HEK293 (cell line): ENCODE measurements around the gene AGO1.
"Not testable (repeated sequence)": the region's sequence is repeated elsewhere in the genome, so short reads cannot be mapped to it uniquely, and the experiment has no call there.

Experiments used
- CTCF ChIA-PET: fragments of 350-600 bp; formaldehyde crosslinking; extraction: SDS; loops from one replicate; lab custom pipeline; 2021; ENCODE audit warnings: antibody characterized with exemption; lab: Yijun Ruan, JAX
- POLR2A ChIA-PET: fragments of 300-600 bp; formaldehyde crosslinking; extraction: SDS; loops from one replicate; lab custom pipeline; 2020; ENCODE audit warnings: antibody characterized with exemption, inconsistent platforms; lab: Yijun Ruan, JAX
- H3K27ac ChIP-seq: fragments of 200-500 bp; sonication (Bioruptor generic); 2 replicates; pipeline ENCODE4 v1.5.1; 2014; ENCODE audit warnings: low read depth, low read length, control low read depth, inconsistent platforms; ENCODE audit errors: extremely low read depth
- H3K36me3 ChIP-seq, 2 experiments: fragments of 200-500 bp in 1 of 2; sonication (Bioruptor generic) in 1 of 2; 1 replicate in 1 of 2; 2 replicates in 1 of 2; pipeline ENCODE4 v1.5.1; 2014 to 2017; ENCODE audit warnings: inconsistent platforms in 2 of 2, low read length in 2 of 2; ENCODE audit not compliant: control insufficient read depth in 2 of 2, insufficient read depth in 1 of 2
- H3K4me1 ChIP-seq: fragments of 200-500 bp; sonication (Bioruptor generic); 2 replicates; pipeline ENCODE4 v1.5.1; 2014; ENCODE audit warnings: mild to moderate bottlenecking, low read length, inconsistent platforms; ENCODE audit not compliant: control insufficient read depth, insufficient read depth
- H3K4me3 ChIP-seq: 2 replicates; pipeline ENCODE4 v1.5.1; 2011; ENCODE audit warnings: low read depth, mild to moderate bottlenecking, control low read depth, low read length, moderate library complexity
- H3K9me3 ChIP-seq: fragments of 200-500 bp; sonication (Bioruptor generic); 2 replicates; pipeline ENCODE4 v1.5.1; 2014; ENCODE audit warnings: low read depth, low read length, inconsistent platforms; ENCODE audit not compliant: control insufficient read depth, insufficient read depth
- HOXD13 ChIP-seq: sonication (generic); formaldehyde crosslinking; IDR thresholded peaks from 2 replicates; pipeline ENCODE4 v1.8.0; 2022; ENCODE audit warnings: missing genetic modification reagents, borderline replicate concordance
- MYNN ChIP-seq: fragments of 450-650 bp; formaldehyde crosslinking; IDR thresholded peaks from 2 replicates; pipeline ENCODE4 v1.5.1; 2016; ENCODE audit warnings: missing biosample characterization, missing genetic modification characterization, borderline replicate concordance
- OVOL3 ChIP-seq: fragments of 450-650 bp; formaldehyde crosslinking; IDR thresholded peaks from 2 replicates; pipeline ENCODE4 v1.5.1; 2016; ENCODE audit warnings: missing biosample characterization, missing genetic modification characterization
- SCRT1 ChIP-seq: fragments of 450-650 bp; formaldehyde crosslinking; IDR thresholded peaks from 2 replicates; pipeline ENCODE4 v1.5.1; 2016; ENCODE audit warnings: missing biosample characterization, missing genetic modification characterization, borderline replicate concordance
- SCRT2 ChIP-seq: fragments of 450-650 bp; formaldehyde crosslinking; IDR thresholded peaks from 2 replicates; pipeline ENCODE4 v1.5.1; 2016; ENCODE audit warnings: missing biosample characterization, missing genetic modification characterization
- TCF7L2 ChIP-seq: IDR thresholded peaks from 2 replicates; pipeline ENCODE4 v1.6.1; 2011; ENCODE audit warnings: low read depth, mild to moderate bottlenecking, inconsistent platforms, low read length, moderate library complexity, borderline replicate concordance
- ZIC2 ChIP-seq: fragments of 450-650 bp; formaldehyde crosslinking; IDR thresholded peaks from 2 replicates; pipeline ENCODE4 v1.5.1; 2016; ENCODE audit warnings: missing biosample characterization, missing genetic modification characterization
- ZNF211 ChIP-seq: fragments of 450-650 bp; formaldehyde crosslinking; IDR thresholded peaks from 2 replicates; pipeline ENCODE4 v1.5.1; 2016; ENCODE audit warnings: low read depth, missing biosample characterization, missing genetic modification characterization
- ZNF24 ChIP-seq: fragments of 450-650 bp; formaldehyde crosslinking; IDR thresholded peaks from 2 replicates; pipeline ENCODE4 v1.5.1; 2016; ENCODE audit warnings: missing biosample characterization, missing genetic modification characterization
- ZNF266 ChIP-seq: fragments of 450-650 bp; formaldehyde crosslinking; IDR thresholded peaks from 2 replicates; pipeline ENCODE4 v1.5.1; 2016; ENCODE audit warnings: missing biosample characterization, missing genetic modification characterization, low read depth
- ZNF324 ChIP-seq: fragments of 450-650 bp; formaldehyde crosslinking; IDR thresholded peaks from 2 replicates; pipeline ENCODE4 v1.5.1; 2016; ENCODE audit warnings: missing biosample characterization, missing genetic modification characterization
- ZNF350 ChIP-seq: fragments of 450-650 bp; formaldehyde crosslinking; IDR thresholded peaks from 2 replicates; pipeline ENCODE4 v1.5.0; 2017; ENCODE audit warnings: missing biosample characterization, mild to moderate bottlenecking, missing genetic modification characterization
- ZNF366 ChIP-seq: fragments of 450-650 bp; formaldehyde crosslinking; conservative IDR thresholded peaks from 2 replicates; pipeline ENCODE4 v1.5.1; 2016; ENCODE audit warnings: missing biosample characterization, missing genetic modification characterization
- ZNF626 ChIP-seq: fragments of 450-650 bp; sonication (Bioruptor Pico); formaldehyde crosslinking; IDR thresholded peaks from 2 replicates; pipeline ENCODE4 v1.5.1; 2018; ENCODE audit warnings: missing biosample characterization, missing genetic modification characterization, inconsistent platforms
- ZNF629 ChIP-seq: fragments of 450-650 bp; formaldehyde crosslinking; IDR thresholded peaks from 2 replicates; pipeline ENCODE4 v1.5.1; 2017; ENCODE audit warnings: missing biosample characterization, missing genetic modification characterization
- ZNF670 ChIP-seq: fragments of 450-650 bp; formaldehyde crosslinking; IDR thresholded peaks from 2 replicates; pipeline ENCODE4 v1.5.1; 2016; ENCODE audit warnings: missing biosample characterization, missing genetic modification characterization, low read depth
- ZNF747 ChIP-seq: fragments of 450-650 bp; formaldehyde crosslinking; IDR thresholded peaks from 2 replicates; pipeline ENCODE4 v1.5.1; 2016; ENCODE audit warnings: missing biosample characterization, missing genetic modification characterization
- ZNF791 ChIP-seq: fragments of 450-650 bp; formaldehyde crosslinking; IDR thresholded peaks from 2 replicates; pipeline ENCODE4 v1.5.1; 2016; ENCODE audit warnings: missing biosample characterization, missing genetic modification characterization
- TF ChIP-seq, protein P1 (sequence below): fragments of 450-650 bp; formaldehyde crosslinking; IDR thresholded peaks from 2 replicates; pipeline ENCODE4 v1.5.1; 2016; ENCODE audit warnings: missing biosample characterization, missing genetic modification characterization
- TF ChIP-seq, protein P2 (sequence below): fragments of 450-650 bp; formaldehyde crosslinking; IDR thresholded peaks from 2 replicates; pipeline ENCODE4 v1.5.1; 2016; ENCODE audit warnings: missing biosample characterization, missing genetic modification characterization
- TF ChIP-seq, protein P3 (sequence below): fragments of 450-650 bp; formaldehyde crosslinking; IDR thresholded peaks from 2 replicates; pipeline ENCODE4 v1.5.1; 2017; ENCODE audit warnings: missing biosample characterization, missing genetic modification characterization
- TF ChIP-seq, protein P4 (sequence below): fragments of 450-650 bp; formaldehyde crosslinking; IDR thresholded peaks from 2 replicates; pipeline ENCODE4 v1.5.1; 2016; ENCODE audit warnings: missing biosample characterization, missing genetic modification characterization

Gene AGO1

DNA sequence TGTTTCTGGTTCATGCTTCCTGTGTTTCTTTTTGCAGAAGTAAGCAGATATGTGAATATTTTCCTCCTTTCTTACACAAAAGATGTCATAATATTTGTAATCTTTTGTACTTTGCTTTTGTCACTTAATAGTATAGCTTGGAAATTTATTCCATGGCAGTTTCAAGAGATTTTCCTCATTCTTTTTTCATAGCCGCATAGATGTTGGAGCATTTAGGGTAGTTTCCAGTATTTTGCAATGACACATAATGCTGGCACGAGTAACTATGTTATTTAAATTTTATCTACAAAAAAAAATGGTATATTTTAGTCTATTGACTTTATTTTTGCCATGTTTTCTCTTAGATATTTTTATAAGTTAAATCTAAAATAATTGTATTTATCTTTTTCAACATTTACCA, 88.6 kb downstream of the AGO1 start:
- ChIA-PET CTCF (no interaction called here), POLR2A (no interaction called here)
- no peak overlapping the region for H3K4me3 ChIP-seq

DNA sequence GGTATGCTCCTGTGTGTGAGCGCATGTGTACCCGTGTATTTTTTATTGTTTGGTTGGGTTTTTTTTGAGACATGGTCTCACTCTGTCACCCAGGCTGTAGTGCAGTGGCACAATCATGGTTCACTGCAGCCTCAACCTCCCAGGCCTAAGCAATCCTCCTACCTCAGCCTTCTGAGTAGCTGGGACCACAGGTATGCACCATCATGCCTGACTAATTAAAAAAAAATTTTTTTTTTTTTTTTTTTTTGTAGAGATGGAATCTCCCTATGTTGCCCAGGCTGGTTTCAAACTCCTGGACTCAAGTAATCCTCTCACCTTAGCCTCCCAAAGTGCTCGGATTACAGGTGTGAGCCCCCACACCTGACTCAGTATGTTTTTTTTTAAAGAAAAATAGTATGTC, 89.6 kb downstream of the AGO1 start:
- H3K9me3 ChIP-seq, H3K27ac ChIP-seq, CTCF ChIA-PET, H3K4me1 ChIP-seq, H3K4me3 ChIP-seq, POLR2A ChIA-PET: not testable (repeated sequence)
- peaks cover 9 to 45% of the 10 kb centered on the region in 2 experiments; a peak in 2 of 3 replicates for H3K36me3 ChIP-seq

More for the DNA sequence above, 88.6 kb downstream of the AGO1 start:
- TF ChIP-seq ZNF24 (tag by site-specific recombination) (no peak), TCF7L2 (no peak), ZNF791 (tag by site-specific recombination) (no peak), ZNF266 (tag by site-specific recombination) (no peak), ZNF366 (tag by site-specific recombination) (no peak), SCRT2 (no peak), ZNF350 (no peak), HOXD13 (CRISPR knock-in tag) (no peak), ZNF626 (tag by site-specific recombination) (no peak), ZNF670 (tag by site-specific recombination) (no peak), ZIC2 (tag by site-specific recombination) (no peak), OVOL3 (no peak), ZNF629 (tag by site-specific recombination) (no peak), MYNN (no peak), ZNF324 (tag by site-specific recombination) (no peak), ZNF747 (no peak)
- TF ChIP-seq, protein P1, sequence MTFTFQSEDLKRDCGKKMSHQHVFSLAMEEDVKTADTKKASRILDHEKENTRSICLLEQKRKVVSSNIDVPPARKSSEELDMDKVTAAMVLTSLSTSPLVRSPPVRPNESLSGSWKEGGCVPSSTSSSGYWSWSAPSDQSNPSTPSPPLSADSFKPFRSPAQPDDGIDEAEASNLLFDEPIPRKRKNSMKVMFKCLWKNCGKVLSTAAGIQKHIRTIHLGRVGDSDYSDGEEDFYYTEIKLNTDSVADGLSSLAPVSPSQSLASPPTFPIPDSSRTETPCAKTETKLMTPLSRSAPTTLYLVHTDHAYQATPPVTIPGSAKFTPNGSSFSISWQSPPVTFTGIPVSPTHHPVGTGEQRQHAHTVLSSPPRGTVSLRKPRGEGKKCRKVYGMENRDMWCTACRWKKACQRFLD, result no peak
- TF ChIP-seq, protein P2, sequence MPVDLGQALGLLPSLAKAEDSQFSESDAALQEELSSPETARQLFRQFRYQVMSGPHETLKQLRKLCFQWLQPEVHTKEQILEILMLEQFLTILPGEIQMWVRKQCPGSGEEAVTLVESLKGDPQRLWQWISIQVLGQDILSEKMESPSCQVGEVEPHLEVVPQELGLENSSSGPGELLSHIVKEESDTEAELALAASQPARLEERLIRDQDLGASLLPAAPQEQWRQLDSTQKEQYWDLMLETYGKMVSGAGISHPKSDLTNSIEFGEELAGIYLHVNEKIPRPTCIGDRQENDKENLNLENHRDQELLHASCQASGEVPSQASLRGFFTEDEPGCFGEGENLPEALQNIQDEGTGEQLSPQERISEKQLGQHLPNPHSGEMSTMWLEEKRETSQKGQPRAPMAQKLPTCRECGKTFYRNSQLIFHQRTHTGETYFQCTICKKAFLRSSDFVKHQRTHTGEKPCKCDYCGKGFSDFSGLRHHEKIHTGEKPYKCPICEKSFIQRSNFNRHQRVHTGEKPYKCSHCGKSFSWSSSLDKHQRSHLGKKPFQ (tag by site-specific recombination), result no peak
- TF ChIP-seq, protein P3, sequence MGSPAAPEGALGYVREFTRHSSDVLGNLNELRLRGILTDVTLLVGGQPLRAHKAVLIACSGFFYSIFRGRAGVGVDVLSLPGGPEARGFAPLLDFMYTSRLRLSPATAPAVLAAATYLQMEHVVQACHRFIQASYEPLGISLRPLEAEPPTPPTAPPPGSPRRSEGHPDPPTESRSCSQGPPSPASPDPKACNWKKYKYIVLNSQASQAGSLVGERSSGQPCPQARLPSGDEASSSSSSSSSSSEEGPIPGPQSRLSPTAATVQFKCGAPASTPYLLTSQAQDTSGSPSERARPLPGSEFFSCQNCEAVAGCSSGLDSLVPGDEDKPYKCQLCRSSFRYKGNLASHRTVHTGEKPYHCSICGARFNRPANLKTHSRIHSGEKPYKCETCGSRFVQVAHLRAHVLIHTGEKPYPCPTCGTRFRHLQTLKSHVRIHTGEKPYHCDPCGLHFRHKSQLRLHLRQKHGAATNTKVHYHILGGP (tag by site-specific recombination), result no peak
- Histone ChIP-seq H3K27ac (no peak overlapping the region), H3K4me1 (no peaks in the 10 kb centered on the region), H3K36me3 (peaks cover 9 to 42% of the 10 kb centered on the region in 2 experiments; a peak in 2 of 3 replicates), H3K9me3 (no peaks in the 10 kb centered on the region)

DNA sequence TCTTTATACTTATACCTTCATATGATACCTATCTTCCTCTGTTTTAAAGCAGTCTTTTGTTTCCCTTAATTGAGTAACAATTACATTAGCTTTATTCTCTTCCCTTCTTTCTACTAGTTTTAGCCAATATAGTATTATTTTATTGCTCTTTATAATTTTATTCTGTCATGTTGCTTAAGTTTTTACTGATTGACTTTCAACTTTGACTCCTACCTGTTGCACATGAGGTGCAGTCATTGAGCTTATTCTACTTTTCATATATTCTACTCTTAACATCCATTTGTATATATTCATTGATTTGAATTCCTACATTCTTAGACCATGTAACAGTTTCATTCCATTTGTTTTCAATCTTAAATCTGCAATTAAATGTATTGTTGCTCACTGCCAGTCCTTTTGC, 97.1 kb downstream of the AGO1 start:
- TF ChIP-seq SCRT2 (peak; percentile 87), SCRT1 (peak; percentile 64; the same call in 1 of the 2 replicates), ZNF211 (tag by site-specific recombination) (no peak)
- TF ChIP-seq, protein P4, sequence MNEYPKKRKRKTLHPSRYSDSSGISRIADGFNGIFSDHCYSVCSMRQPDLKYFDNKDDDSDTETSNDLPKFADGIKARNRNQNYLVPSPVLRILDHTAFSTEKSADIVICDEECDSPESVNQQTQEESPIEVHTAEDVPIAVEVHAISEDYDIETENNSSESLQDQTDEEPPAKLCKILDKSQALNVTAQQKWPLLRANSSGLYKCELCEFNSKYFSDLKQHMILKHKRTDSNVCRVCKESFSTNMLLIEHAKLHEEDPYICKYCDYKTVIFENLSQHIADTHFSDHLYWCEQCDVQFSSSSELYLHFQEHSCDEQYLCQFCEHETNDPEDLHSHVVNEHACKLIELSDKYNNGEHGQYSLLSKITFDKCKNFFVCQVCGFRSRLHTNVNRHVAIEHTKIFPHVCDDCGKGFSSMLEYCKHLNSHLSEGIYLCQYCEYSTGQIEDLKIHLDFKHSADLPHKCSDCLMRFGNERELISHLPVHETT, result no peak
- POLR2A ChIA-PET, result no interaction called here
- Histone ChIP-seq H3K4me3 (no peak overlapping the region), H3K9me3 (no peaks in the 10 kb centered on the region), H3K27ac (no peak overlapping the region), H3K4me1 (no peaks in the 10 kb centered on the region), H3K36me3 (peaks cover 3 to 27% of the 10 kb centered on the region in 2 experiments; a peak in 2 of 3 replicates)
- CTCF ChIA-PET, result interaction anchor here (0.8 kb wide), 1 partner anchor 42 kb away, joined by 3 read pairs; no protein-coding TSS in a partner anchor
